IPS-18c (cell line): Measurements from ENCODE around the gene IKZF4.
"Not testable (repeated sequence)": the region's sequence is repeated elsewhere in the genome, so short reads cannot be mapped to it uniquely, and the experiment has no call there.

Source experiments
- H3K4me3 ChIP-seq: 2 replicates; pipeline ENCODE4 v1.7.0; 2013; ENCODE audit warnings: low read depth, mild to moderate bottlenecking, low read length, moderate library complexity; ENCODE audit not compliant: insufficient read depth
- H3K9me3 ChIP-seq: one replicate; pipeline ENCODE4 v1.6.1; 2013; ENCODE audit warnings: mild to moderate bottlenecking, low read length, moderate library complexity; ENCODE audit not compliant: control insufficient read depth, insufficient read depth

Gene IKZF4

GRCh38 chr12:55996201-55996714 is 24.6 kb upstream of the IKZF4 start:
- no peaks in the 10 kb centered on the region for H3K9me3 ChIP-seq
- peak overlapping the region; percentile 30; the same call in 1 of the 2 replicates for H3K4me3 ChIP-seq

GRCh38 chr12:55996715-55997534 is 23.9 kb upstream of the IKZF4 start, which contains the start of gene SUOX:
Gene SUOX, plus strand, starts transcription at chr12:55997276. Its CDS starts 4,946 bp downstream, at chr12:56002222.
- no peaks in the 10 kb centered on the region for H3K9me3 ChIP-seq
- peak within 1 kb of the TSS; percentile 75 for H3K4me3 ChIP-seq

- Histone ChIP-seq H3K9me3 (no peaks in the 10 kb centered on the region), H3K4me3 (peak overlapping the region; percentile 75)
Measured at GRCh38 chr12:55997535-55997859, 23.3 kb upstream of the IKZF4 start.

GRCh38 chr12:55999522-55999921 is 21.3 kb upstream of the IKZF4 start:
- H3K4me3 ChIP-seq, H3K9me3 ChIP-seq: not testable (repeated sequence)

DNA sequence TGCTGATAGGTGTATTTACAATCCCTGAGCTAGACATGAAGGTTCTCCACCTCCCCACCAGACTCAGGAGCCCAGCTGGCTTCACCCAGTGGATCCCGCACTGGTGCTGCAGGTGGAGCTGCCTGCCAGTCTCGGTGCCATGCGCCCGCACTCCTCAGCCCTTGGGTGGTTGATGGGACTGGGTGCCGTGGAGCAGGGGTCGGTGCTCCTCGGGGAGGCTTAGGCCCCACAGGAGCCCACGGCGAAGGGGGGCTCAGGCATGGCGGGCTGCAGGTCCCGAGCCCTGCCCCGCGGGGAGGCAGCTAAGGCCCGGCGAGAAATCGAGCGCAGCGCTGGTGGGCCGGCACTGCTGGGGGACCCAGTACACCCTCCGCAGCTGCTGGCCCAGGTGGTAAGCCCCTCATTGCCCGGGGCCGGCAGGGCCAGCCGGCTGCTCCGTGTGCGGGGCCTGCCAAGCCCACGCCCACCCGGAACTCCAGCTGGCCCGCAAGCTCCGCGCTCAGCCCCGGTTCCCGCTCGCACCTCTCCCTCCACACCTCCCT is 20.8 kb upstream of the IKZF4 start:
- not testable (repeated sequence) for H3K9me3 ChIP-seq, H3K4me3 ChIP-seq

- no peaks in the 10 kb centered on the region for H3K9me3 ChIP-seq
- H3K4me3 ChIP-seq, result no peak overlapping the region
Measured at GRCh38 chr12:56001487-56002100, 19.2 kb upstream of the IKZF4 start.

DNA sequence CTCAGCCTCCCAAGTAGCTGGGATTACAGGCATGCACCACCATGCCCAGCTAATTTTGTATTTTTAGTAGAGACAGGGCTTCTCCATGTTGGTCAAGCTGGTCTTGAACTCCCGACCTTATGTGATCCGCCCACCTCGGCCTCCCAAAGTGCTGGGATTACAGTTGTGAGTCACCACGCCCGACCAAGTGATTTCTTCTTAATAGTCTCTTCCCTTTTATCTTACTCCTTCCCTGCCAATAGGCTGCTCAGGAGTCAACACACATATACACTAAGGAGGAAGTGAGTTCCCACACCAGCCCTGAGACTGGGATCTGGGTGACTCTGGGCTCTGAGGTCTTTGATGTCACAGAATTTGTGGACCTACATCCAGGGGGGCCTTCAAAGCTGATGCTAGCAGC is 17.5 kb upstream of the IKZF4 start:
- not testable (repeated sequence) for H3K4me3 ChIP-seq, H3K9me3 ChIP-seq

DNA sequence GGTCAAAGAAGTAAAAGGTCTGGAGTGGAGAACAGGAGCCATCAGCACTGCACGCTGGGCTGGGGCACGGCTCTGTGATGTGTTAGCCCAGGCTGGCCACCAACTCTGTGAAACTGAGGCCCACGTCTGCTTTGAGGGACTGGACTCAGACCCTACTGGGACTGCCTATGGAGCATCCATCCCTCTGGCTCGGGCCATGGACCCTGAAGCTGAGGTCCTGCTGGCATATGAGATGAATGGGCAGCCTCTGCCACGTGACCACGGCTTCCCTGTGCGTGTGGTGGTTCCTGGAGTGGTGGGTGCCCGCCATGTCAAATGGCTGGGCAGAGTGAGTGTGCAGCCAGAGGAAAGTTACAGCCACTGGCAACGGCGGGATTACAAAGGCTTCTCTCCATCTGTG is 16.6 kb upstream of the IKZF4 start:
- Histone ChIP-seq H3K4me3 (no peak overlapping the region), H3K9me3 (no peaks in the 10 kb centered on the region)

DNA sequence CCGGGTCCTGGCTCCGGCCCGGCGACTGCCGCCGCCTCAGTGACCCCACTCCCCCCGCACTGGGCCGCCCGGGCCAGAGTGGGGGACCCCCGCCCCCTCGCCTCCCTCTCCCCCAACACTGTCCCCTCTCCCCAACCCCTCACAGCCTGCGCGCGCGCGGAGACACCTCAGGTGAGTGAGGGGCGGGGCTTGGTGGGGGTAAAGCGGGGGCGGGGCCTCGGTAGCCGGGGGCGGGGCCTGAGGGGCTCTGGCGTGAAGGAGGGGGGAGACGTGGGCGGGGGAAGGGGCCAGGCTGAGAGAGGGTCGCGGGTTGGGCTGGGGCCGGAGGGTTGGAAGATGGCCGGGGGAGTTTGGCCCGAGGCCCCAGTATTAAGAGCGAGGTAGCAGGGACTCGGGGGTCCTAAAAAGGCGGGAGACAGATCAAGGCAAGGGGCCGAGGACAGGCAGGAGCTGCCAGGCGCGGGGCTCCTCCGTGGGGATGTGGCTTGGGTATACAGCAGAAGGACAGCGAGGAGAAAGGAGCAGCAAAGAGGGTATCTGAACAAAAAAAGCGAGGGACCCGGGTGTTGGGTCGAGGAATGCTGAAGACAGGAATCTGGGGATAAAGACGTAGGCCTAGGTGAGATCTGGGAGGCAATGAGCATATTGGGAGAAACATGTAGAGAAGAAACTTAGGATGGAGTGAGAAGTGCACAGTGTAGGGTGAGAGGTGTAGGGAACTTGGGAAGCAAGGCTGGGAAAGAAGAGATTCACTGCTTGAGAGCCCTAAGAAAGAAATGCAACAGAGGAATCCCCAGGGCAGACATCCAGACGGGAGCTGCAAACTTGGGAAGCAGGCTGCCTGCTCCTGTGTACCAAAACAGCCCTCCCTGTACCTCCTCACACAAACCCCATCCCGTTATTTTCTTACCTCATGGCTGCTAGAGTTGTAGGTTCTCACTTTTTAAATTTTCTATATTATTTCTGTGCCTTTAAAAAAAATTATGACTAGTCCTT is 13.0 kb upstream of the IKZF4 start:
- H3K9me3 ChIP-seq, result no peaks in the 10 kb centered on the region
- peak overlapping the region; percentile 64 for H3K4me3 ChIP-seq

GRCh38 chr12:56010111-56010570 is 10.7 kb upstream of the IKZF4 start:
- H3K4me3 ChIP-seq, result no peak overlapping the region
- H3K9me3 ChIP-seq, result no peaks in the 10 kb centered on the region

DNA sequence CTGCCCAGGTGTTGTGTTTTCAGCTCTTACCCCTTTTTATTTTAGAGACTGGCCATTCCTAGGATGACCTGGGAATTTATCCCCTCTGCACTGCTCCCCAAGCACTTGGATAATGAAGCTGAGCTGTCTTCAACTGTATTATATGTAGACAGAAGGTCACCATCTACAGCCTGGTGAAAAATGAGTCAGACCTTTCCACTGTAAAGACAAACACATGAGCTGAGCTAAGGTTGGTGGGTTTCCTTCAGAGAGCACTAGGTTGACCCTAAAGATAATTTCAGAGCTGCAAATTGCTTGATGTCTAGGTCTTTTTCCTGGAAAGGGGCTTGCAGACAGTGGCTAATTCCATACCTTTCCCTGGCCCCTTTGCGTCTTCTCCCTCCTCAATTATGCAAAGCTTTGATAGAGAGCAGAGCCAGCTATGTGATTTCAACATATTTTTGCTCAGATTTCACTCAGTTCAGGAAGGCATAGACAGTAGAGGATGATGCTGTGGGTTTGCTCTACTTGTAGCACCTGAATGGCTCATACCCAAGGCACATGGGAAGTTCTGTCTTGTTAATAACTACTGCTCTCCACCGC is 9.2 kb upstream of the IKZF4 start:
- H3K4me3 ChIP-seq, result no peak overlapping the region
- no peaks in the 10 kb centered on the region for H3K9me3 ChIP-seq

- Histone ChIP-seq H3K4me3 (no peak overlapping the region), H3K9me3 (no peaks in the 10 kb centered on the region)
Measured at GRCh38 chr12:56013482-56013881, 7.4 kb upstream of the IKZF4 start.

DNA sequence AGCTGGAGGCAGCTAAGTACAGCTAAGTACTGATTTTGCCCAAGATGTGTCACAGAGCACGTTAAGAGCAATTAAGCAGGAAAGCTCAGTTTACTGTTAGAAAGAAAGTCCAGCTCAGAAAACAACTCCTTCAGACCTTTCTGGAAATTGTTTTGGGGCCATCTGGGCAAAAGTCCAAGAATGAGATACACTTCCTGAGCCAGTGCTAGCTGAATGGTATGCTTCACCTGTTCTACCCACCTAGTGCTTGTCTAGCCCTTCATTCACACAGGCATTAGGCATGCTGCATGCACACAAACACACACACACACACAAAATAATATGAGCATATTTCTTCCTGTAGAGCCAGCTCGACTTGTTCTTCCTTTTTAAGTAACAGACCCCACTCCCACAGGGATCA is 6.6 kb upstream of the IKZF4 start:
- Histone ChIP-seq H3K4me3 (no peak overlapping the region), H3K9me3 (no peaks in the 10 kb centered on the region)

- Histone ChIP-seq H3K9me3 (no peaks in the 10 kb centered on the region), H3K4me3 (no peak overlapping the region)
Measured at GRCh38 chr12:56017181-56017580, 3.7 kb upstream of the IKZF4 start.

- no peaks in the 10 kb centered on the region for H3K9me3 ChIP-seq
- H3K4me3 ChIP-seq, result no peak overlapping the region
Measured at GRCh38 chr12:56018356-56018755, 2.5 kb upstream of the IKZF4 start.

DNA sequence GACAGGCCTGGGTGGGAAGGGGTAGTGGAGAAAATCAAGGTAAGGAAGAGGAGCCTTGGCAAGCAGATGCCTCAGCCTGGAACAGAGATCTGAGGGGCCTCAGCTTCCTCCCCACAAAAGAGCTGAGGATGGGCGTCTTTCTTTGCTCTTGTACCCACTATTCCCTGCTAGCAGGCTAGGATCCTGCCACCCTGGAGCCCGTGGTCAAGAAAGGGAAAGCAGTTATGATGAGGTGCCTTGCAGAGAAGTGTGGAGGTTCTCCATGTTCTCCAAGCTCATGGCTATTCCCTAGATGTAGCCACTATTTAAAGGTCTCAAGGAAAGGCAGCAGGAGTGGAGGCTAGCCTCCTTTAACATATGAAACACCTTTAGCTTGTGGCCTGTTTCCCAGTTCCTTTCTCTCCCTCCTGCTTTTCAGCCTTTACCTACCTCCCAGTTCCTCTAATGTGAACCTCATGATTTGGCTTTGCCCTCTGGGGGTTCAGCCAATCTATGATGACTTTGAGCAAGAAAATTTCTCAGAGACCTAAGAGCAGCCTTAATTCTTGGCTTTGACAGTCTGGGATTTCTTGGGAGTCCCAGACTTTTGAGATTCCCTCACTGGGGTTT is 1.1 kb downstream of the IKZF4 start:
- Histone ChIP-seq H3K4me3 (peak overlapping the region; percentile 57; the same call in 1 of the 2 replicates), H3K9me3 (no peaks in the 10 kb centered on the region)
